ENCODE measurements around the gene ZFAND2A.

GRCh38 chr7:1131471-1132265 is 28.3 kb downstream of the ZFAND2A start:
- no peak for TF ChIP-seq CTCF (IDR thresholded peaks at IDR 0.05)
- TF ChIP-seq EZH2phosphoT487 (IDR thresholded peaks at IDR 0.05): no peak
- TF ChIP-seq EZH2 (IDR thresholded peaks at IDR 0.05): no peak

Measured in neural progenitor cell (in vitro differentiated cells).